K562 (cell line): Measurements from ENCODE around the gene CD96. TPM values are rescaled to one million over a fixed set of nuclear protein-coding genes. Genes with fewer than 3 reads are reported as not detected.

Experiments
- ATAC-seq: fragments of 200-7000 bp; cut with Tn5 transposase; 3 replicates; pipeline ENCODE4 v1.9.1; 2020; ENCODE audit warnings: moderate library complexity
- BruUV-seq: library from RNA; stranded (reverse); fragments of 400-500 nt; replicated peaks from 2 replicates; lab custom pipeline; 2021; lab: Mats Ljungman, UMichigan
- CTCF ChIA-PET: fragments of 300-600 bp; formaldehyde crosslinking; extraction: SDS; loops from one replicate; lab custom pipeline; 2021; ENCODE audit warnings: low intra/inter-chr PET ratio; lab: Yijun Ruan, JAX
- POLR2A ChIA-PET: fragments of 300-600, 350-650 bp; sonication (Branson Sonifier 250); formaldehyde crosslinking; extraction: SDS; loops from one replicate; lab custom pipeline; 2021; ENCODE audit warnings: antibody characterized with exemption, inconsistent platforms; lab: Yijun Ruan, JAX
- DNase-seq, 4 experiments: peaks; one replicate each; pipeline versions ENCODE4 v3.0.0 to v3.0.0-alpha.2; 2011 to 2018; ENCODE audit warnings: low spot score in 3 of 4, mixed read lengths in 3 of 4; ENCODE audit errors: extremely low read depth in 1 of 4
- FAIRE-seq: peaks from 2 replicates; lab custom pipeline; 2011; peaks lifted over from hg19 to GRCh38; lab: Jason Lieb, UNC
- H2AFZ ChIP-seq: 2 replicates; pipeline ENCODE4 v1.6.0; 2011; ENCODE audit warnings: low read depth, low read length, control low read depth, inconsistent platforms
- H3K27ac ChIP-seq: fragments of 200-600 bp; 3 replicates; pipeline ENCODE4 v1.8.0; 2011; ENCODE audit warnings: low read depth, mild to moderate bottlenecking, control low read depth, inconsistent platforms, low read length, moderate library complexity, mixed read lengths; ENCODE audit errors: extremely low read depth
- H3K27me3 ChIP-seq, 2 experiments: fragments of 300-600 bp in 1 of 2; 2 replicates in 1 of 2; 3 replicates in 1 of 2; pipeline versions ENCODE4 v1.6.0 to v1.8.0; 2011; ENCODE audit warnings: inconsistent platforms in 2 of 2, low read length in 2 of 2, mild to moderate bottlenecking in 1 of 2, mixed read lengths in 1 of 2, moderate library complexity in 1 of 2; ENCODE audit not compliant: control insufficient read depth in 2 of 2, insufficient read depth in 2 of 2
- H3K36me3 ChIP-seq: fragments of 300-600 bp; 3 replicates; pipeline ENCODE4 v1.8.0; 2011; ENCODE audit warnings: mild to moderate bottlenecking, low read length, inconsistent platforms; ENCODE audit not compliant: control insufficient read depth, insufficient read depth
- H3K4me1 ChIP-seq, 2 experiments: fragments of 200-600 bp in 1 of 2; replicated peaks in 1 of 2; 2 replicates in 1 of 2; 3 replicates in 1 of 2; pipeline versions ENCODE4 v1.5.1 to v1.8.0; 2011; ENCODE audit warnings: inconsistent platforms in 2 of 2, low read length in 2 of 2, mild to moderate bottlenecking in 1 of 2, mixed read lengths in 1 of 2, moderate library complexity in 1 of 2; ENCODE audit not compliant: control insufficient read depth in 2 of 2, insufficient read depth in 2 of 2
- H3K4me2 ChIP-seq: 2 replicates; pipeline ENCODE4 v1.6.1; 2011; ENCODE audit warnings: low read length, control low read depth, inconsistent platforms, mixed read lengths; ENCODE audit not compliant: insufficient read depth
- H3K4me3 ChIP-seq: fragments of 200-600 bp; sonication (generic), shearing (Covaris generic); 2 replicates; pipeline ENCODE4 v1.5.1; 2016; ENCODE audit warnings: control low read depth, inconsistent platforms
- H3K79me2 ChIP-seq: fragments of 200-600 bp; 3 replicates; pipeline ENCODE4 v1.8.0; 2011; ENCODE audit warnings: low read length, inconsistent platforms; ENCODE audit not compliant: control insufficient read depth, insufficient read depth
- H3K9ac ChIP-seq, 2 experiments: 2 replicates each; pipeline versions ENCODE4 v1.6.0 to v1.6.1; 2011; ENCODE audit warnings: low read depth in 2 of 2, low read length in 2 of 2, control low read depth in 1 of 2, inconsistent platforms in 1 of 2, mild to moderate bottlenecking in 1 of 2, mixed read lengths in 1 of 2; ENCODE audit not compliant: insufficient read depth in 1 of 2
- H3K9me1 ChIP-seq: one replicate; pipeline ENCODE4 v1.6.0; 2011; ENCODE audit warnings: inconsistent platforms, mild to moderate bottlenecking, low read length, moderate library complexity; ENCODE audit not compliant: control insufficient read depth, insufficient read depth
- H3K9me3 ChIP-seq: replicated peaks from 2 replicates; pipeline ENCODE4 v1.5.1; 2011; ENCODE audit warnings: low read depth, low read length, inconsistent platforms; ENCODE audit not compliant: control insufficient read depth, insufficient read depth
- H4K20me1 ChIP-seq: replicated peaks from 2 replicates; pipeline ENCODE4 v1.6.1; 2011; ENCODE audit warnings: low read length, inconsistent platforms, mixed read lengths; ENCODE audit not compliant: control insufficient read depth, insufficient read depth
- CHCHD3 ChIP-seq: fragments of 250-450 bp; sonication (Bioruptor Pico); IDR thresholded peaks from 2 replicates; pipeline ENCODE4 v2.1.2; 2022; ENCODE audit warnings: mild to moderate bottlenecking
- HDAC3 ChIP-seq: fragments of 450-650 bp; IDR thresholded peaks from 2 replicates; pipeline ENCODE4 v1.6.1; 2018; ENCODE audit warnings: borderline replicate concordance, mild to moderate bottlenecking, moderate library complexity; ENCODE audit not compliant: partially characterized antibody
- in situ Hi-C: fragments of 300-500 bp; cut with MboI; formaldehyde crosslinking; loops from 4 replicates; pipeline ENCODE4 v1.15.0; 2018; ENCODE audit warnings: inconsistent platforms, mixed read lengths
- intact Hi-C: fragments of 100-400 bp; cut with micrococcal nuclease; formaldehyde crosslinking; loops from 2 replicates; pipeline ENCODE4 v1.14.2; 2022
- polyA plus RNA-seq, 8 experiments: library from polyadenylated mRNA; depleted of rRNA in 4 of 8; stranded (reverse) in 5 of 8; unstranded in 3 of 8; fragments of >200 nt; fragmentation: Nextera tagmentation in 2 of 8; fragmentation: Illumina TruSeq in 1 of 8; extraction: Ambion mirVana in 2 of 8; extraction: Trizol in 1 of 8; gene quantifications; 2 replicates each; pipeline versions ENCODE4 v1.2.1 to v1.2.3, GENCODE V29; 2011 to 2014; ENCODE audit warnings: inconsistent platforms in 1 of 8, missing spikeins in 1 of 8
- total RNA-seq, 7 experiments: library from RNA; depleted of rRNA in 6 of 7; stranded (reverse); fragments of >200 nt in 6 of 7; fragmentation: Illumina TruSeq in 2 of 7; extraction: Trizol in 2 of 7; gene quantifications; 2 replicates each; pipeline versions ENCODE4 v1.2.1 to v1.2.3, GENCODE V29; 2011 to 2021; ENCODE audit warnings: low replicate concordance in 1 of 7
- TF ChIP-seq, protein P1 (sequence below): fragments of 450-650 bp; IDR thresholded peaks from 2 replicates; pipeline ENCODE4 v1.6.1; 2016; ENCODE audit warnings: borderline replicate concordance
- TF ChIP-seq, protein P2 (sequence below): sonication (generic); formaldehyde crosslinking; IDR thresholded peaks from 2 replicates; pipeline ENCODE4 v1.8.0; 2023; ENCODE audit warnings: mild to moderate bottlenecking, missing genetic modification reagents

The CD96 gene
- total and polyA plus RNA-seq, 9 of the 15 experiments (the other 6 are each of a cell fraction or from before 2014, with no cell fraction given) = 0.32 to 5.7 (median 1.2) TPM

DNA sequence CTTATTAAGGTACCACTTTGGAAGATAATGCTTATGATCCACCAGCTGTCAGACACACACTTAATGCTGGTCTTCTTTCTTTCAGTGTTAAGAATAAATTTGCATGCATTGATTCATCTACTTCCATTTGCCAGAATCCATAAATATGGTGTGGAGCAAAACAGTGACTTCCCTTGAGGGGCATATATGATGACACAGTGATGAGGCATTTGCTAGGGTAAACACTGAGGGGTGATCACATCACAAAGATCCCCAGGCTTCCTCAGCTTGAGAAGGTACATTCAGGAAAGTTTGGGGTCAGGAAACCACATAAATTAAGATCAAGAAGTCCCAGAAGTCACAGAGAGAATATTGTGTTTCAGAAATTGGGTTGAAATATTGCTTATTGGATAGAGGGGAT, 63.0 kb downstream of the CD96 start:
- TF ChIP-seq, protein P1, sequence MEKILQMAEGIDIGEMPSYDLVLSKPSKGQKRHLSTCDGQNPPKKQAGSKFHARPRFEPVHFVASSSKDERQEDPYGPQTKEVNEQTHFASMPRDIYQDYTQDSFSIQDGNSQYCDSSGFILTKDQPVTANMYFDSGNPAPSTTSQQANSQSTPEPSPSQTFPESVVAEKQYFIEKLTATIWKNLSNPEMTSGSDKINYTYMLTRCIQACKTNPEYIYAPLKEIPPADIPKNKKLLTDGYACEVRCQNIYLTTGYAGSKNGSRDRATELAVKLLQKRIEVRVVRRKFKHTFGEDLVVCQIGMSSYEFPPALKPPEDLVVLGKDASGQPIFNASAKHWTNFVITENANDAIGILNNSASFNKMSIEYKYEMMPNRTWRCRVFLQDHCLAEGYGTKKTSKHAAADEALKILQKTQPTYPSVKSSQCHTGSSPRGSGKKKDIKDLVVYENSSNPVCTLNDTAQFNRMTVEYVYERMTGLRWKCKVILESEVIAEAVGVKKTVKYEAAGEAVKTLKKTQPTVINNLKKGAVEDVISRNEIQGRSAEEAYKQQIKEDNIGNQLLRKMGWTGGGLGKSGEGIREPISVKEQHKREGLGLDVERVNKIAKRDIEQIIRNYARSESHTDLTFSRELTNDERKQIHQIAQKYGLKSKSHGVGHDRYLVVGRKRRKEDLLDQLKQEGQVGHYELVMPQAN = no peak
- no peak for TF ChIP-seq CHCHD3 (CRISPR knock-in tag)
- TF ChIP-seq HDAC3 = no peak
- TF ChIP-seq, protein P2, sequence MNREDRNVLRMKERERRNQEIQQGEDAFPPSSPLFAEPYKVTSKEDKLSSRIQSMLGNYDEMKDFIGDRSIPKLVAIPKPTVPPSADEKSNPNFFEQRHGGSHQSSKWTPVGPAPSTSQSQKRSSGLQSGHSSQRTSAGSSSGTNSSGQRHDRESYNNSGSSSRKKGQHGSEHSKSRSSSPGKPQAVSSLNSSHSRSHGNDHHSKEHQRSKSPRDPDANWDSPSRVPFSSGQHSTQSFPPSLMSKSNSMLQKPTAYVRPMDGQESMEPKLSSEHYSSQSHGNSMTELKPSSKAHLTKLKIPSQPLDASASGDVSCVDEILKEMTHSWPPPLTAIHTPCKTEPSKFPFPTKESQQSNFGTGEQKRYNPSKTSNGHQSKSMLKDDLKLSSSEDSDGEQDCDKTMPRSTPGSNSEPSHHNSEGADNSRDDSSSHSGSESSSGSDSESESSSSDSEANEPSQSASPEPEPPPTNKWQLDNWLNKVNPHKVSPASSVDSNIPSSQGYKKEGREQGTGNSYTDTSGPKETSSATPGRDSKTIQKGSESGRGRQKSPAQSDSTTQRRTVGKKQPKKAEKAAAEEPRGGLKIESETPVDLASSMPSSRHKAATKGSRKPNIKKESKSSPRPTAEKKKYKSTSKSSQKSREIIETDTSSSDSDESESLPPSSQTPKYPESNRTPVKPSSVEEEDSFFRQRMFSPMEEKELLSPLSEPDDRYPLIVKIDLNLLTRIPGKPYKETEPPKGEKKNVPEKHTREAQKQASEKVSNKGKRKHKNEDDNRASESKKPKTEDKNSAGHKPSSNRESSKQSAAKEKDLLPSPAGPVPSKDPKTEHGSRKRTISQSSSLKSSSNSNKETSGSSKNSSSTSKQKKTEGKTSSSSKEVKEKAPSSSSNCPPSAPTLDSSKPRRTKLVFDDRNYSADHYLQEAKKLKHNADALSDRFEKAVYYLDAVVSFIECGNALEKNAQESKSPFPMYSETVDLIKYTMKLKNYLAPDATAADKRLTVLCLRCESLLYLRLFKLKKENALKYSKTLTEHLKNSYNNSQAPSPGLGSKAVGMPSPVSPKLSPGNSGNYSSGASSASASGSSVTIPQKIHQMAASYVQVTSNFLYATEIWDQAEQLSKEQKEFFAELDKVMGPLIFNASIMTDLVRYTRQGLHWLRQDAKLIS (CRISPR knock-in tag) = no peak
- no TSS peak for BruUV-seq
- no peak overlapping the region for H3K9ac ChIP-seq
- H2AFZ ChIP-seq = no peak overlapping the region
- H3K9me1 ChIP-seq = no peaks in the 10 kb centered on the region
- intact Hi-C loops = no loop called here
- CTCF ChIA-PET = no interaction called here
- in situ Hi-C loops = no loop called here
- no peak overlapping the region for H3K4me3 ChIP-seq
- no peaks in the 10 kb centered on the region for H4K20me1 ChIP-seq
- H3K9me3 ChIP-seq = no peaks in the 10 kb centered on the region
- no peak for FAIRE-seq
- DNase-seq = no peak
- H3K79me2 ChIP-seq = no peaks in the 10 kb centered on the region
- H3K27me3 ChIP-seq = no peaks in the 10 kb centered on the region
- POLR2A ChIA-PET = interaction anchor here (0.6 kb wide), 1 partner anchor 184 kb away, joined by 3 read pairs; no protein-coding TSS in a partner anchor
- no peaks in the 10 kb centered on the region for H3K4me1 ChIP-seq
- no peaks in the 10 kb centered on the region for H3K36me3 ChIP-seq
- H3K27ac ChIP-seq = no peak overlapping the region
- no peak for ATAC-seq
- H3K4me2 ChIP-seq = no peak overlapping the region
